Muscle layer of colon (tissue), 2 donors: ENCODE data around the gene GTF3C6.
"Not testable (repeated sequence)": the region's sequence is repeated elsewhere in the genome, so short reads cannot be mapped to it uniquely, and the experiment has no call there.

Source experiments
- H3K27ac ChIP-seq: one replicate; pipeline ENCODE4 v1.7.0; 2013; ENCODE audit warnings: low read depth, mild to moderate bottlenecking, low read length, moderate library complexity
- H3K27me3 ChIP-seq, 2 donors: one replicate each; pipeline ENCODE4 v1.7.0; 2013; ENCODE audit warnings: low read length in 2 of 2, mild to moderate bottlenecking in 2 of 2; ENCODE audit not compliant: insufficient read depth in 2 of 2, control insufficient read depth in 1 of 2
- H3K36me3 ChIP-seq: one replicate; pipeline ENCODE4 v1.7.0; 2013; ENCODE audit warnings: mild to moderate bottlenecking, low read length; ENCODE audit not compliant: insufficient read depth
- H3K4me1 ChIP-seq: one replicate; pipeline ENCODE4 v1.7.0; 2013; ENCODE audit warnings: mild to moderate bottlenecking, low read length; ENCODE audit not compliant: insufficient read depth
- H3K4me3 ChIP-seq, 2 donors: one replicate each; pipeline ENCODE4 v1.7.0; 2013; ENCODE audit warnings: low read length in 2 of 2, low read depth in 1 of 2, mild to moderate bottlenecking in 1 of 2, moderate library complexity in 1 of 2
- H3K9ac ChIP-seq: one replicate; pipeline ENCODE4 v1.7.0; 2013; ENCODE audit warnings: low read length
- H3K9me3 ChIP-seq: one replicate; pipeline ENCODE4 v1.7.0; 2013; ENCODE audit warnings: mild to moderate bottlenecking, low read length
- donor health status: abdominal sarcoma.
- donor health status: Adenocarcinoma of cecum.

The GTF3C6 gene

DNA sequence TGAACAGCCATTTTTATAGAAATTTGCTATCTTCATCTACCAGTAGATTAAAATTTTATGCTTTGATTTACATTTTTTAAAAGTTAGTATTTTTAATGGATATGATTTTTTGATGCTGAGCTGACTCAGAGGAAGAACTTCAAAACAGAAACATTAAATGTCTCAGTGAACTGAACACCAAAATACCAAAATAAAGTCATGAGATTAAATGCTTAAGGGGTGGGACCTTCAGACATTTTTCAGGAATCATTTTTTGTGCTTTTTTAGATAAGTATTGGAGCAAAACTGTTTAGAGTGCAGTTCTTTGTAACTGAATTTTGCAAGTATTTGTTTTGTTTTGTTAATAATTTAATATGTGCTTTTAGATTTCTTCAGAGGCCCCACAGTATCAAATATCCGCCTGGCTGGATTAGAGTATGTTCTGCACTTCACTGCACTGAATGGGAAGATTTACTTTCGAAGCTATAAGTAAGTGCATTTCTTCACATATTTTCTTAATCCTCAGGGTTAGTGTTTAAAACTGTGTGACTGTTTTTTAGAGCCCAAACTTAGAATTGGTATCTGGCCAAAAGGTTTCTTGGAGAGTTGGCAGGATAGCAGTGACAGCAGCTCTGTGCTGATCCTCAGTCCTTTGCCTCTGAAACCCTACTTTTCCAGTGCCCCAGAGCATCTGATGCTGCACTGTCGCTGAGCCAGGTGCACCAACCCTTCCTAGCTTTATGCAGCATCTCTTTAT lies 57.1 kb downstream of the GTF3C6 start:
- Histone ChIP-seq H3K36me3 (peaks cover 8% of the 10 kb centered on the region), H3K27ac (no peak overlapping the region), H3K4me3 (no peak overlapping the region)

DNA sequence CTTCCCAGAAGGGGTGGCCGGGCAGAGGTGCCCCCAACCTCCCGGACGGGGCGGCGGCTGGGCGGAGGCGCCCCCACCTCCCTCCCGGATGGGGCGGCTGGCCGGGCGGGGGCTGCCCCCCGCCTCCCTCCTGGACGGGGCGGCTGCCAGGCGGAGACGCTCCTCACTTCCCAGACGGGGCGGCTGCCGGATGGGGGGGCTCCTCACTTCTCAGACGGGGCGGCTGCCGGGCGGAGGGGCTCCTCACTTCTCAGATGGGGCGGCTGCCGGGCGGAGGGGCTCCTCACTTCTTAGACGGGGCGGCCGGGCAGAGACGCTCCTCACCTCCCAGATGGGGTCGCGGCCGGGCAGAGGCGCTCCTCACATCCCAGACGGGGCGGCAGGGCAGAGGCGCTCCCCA lies 58.7 kb downstream of the GTF3C6 start:
- not testable (repeated sequence) for H3K4me1 ChIP-seq, H3K9ac ChIP-seq, H3K27me3 ChIP-seq, H3K27ac ChIP-seq, H3K36me3 ChIP-seq, H3K4me3 ChIP-seq, H3K9me3 ChIP-seq

More for the DNA sequence above, 57.1 kb downstream of the GTF3C6 start:
- H3K27me3 ChIP-seq, result no peaks in the 10 kb centered on the region
- H3K4me1 ChIP-seq, result peaks cover 6% of the 10 kb centered on the region
- no peak overlapping the region for H3K9ac ChIP-seq
- H3K9me3 ChIP-seq, result no peaks in the 10 kb centered on the region
